ENCODE measurements around the gene CNPY4.

Gene CNPY4

GRCh38 chr7:100171087-100171681 lies 51.8 kb downstream of the CNPY4 start:
- DNase-seq (ENCODE audit: low read depth), result no peak
- TF ChIP-seq CTCF (conservative IDR thresholded peaks at IDR 0.05; ENCODE audit: low read length), result no peak
- peak overlapping the region; percentile 17 for H3K4me3 ChIP-seq (ENCODE audit: low read length)

- no peak overlapping the region for H3K4me3 ChIP-seq (ENCODE audit: low read length)
- TF ChIP-seq CTCF (conservative IDR thresholded peaks at IDR 0.05; ENCODE audit: low read length), result no peak
- DNase-seq (ENCODE audit: low read depth), result no peak
Observed at GRCh38 chr7:100171840-100172239, 52.4 kb downstream of the CNPY4 start.

- no peak for DNase-seq (ENCODE audit: low read depth)
- H3K4me3 ChIP-seq (ENCODE audit: low read length), result no peak overlapping the region
- no peak for TF ChIP-seq CTCF (conservative IDR thresholded peaks at IDR 0.05; ENCODE audit: low read length)
Observed at GRCh38 chr7:100173806-100174495, 54.5 kb downstream of the CNPY4 start.

GRCh38 chr7:100174582-100174981 lies 55.1 kb downstream of the CNPY4 start:
- TF ChIP-seq CTCF (conservative IDR thresholded peaks at IDR 0.05; ENCODE audit: low read length), result no peak
- H3K4me3 ChIP-seq (ENCODE audit: low read length), result no peak overlapping the region
- DNase-seq (ENCODE audit: low read depth), result no peak
